Stimulated activated CD4-positive, alpha-beta T cell treated with anti-CD3 and anti-CD28 coated beads, Interleukin-15, amount 100 ng/mL, for 1 hour (primary cell): ENCODE data around the gene SLC20A1.

Source experiments
- DNase-seq, 2 donors: peaks; one replicate each; pipeline ENCODE4 v3.0.0-alpha.2; 2020; ENCODE audit warnings: low read depth in 1 of 2, low spot score in 1 of 2

The SLC20A1 gene

GRCh38 chr2:112623913-112624777 is 21.6 kb upstream of the SLC20A1 start:
- peak; percentile 55 for DNase-seq

DNA sequence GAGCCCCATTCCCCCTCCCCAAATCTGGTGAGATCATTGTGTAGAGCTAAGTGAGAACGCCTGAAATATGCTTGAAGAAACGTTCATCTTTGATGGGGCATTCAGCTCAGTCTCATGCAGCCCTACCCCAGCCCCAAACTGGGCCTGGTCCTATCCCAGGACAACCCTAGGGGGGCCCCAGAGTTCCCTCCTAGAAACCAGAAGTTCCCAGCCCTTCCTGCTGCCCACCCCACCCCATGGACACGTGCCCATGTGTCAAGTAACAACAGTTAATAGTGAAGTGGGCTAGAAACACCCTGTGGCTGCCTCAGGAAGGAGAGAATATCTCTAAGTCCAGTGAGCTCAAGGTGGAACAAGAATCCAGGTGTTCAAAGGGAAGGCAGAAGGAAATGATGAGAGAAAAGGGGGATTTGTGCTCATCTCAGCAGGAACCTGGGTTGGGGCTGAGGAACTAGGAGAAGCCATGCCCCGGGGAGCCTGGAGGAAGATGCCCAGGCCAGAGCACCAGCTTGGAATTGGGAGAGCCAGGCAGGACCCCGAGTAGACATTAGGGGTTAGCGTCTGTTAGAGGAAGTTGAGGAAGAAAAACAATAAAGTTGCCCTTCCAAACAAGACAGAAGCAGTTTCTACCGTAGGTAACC is 20.1 kb upstream of the SLC20A1 start:
- DNase-seq: no peak

GRCh38 chr2:112626604-112627059 is 19.1 kb upstream of the SLC20A1 start:
- peak; percentile 27 to 46 for DNase-seq

GRCh38 chr2:112627060-112628040 is 18.4 kb upstream of the SLC20A1 start:
- DNase-seq: no peak

DNA sequence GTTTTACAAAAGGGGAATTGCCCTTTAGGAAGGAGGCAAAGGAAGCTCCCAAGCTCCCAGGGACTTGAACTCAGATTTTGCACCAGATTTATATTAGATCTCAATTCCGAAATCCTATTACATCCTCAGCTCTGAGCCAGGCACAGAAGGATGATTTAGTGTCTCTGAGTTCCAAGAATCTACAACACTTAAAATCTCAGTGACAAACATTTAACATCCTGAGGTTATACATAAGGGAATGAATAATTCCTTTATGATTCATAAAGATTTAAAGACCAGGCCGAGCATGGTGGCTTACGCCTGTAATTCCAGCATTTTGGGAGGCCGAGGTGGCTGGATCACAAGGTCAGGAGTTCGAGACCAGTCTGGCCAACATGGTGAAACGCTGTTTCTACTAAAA is 16.5 kb upstream of the SLC20A1 start:
- DNase-seq: no peak

GRCh38 chr2:112629823-112630222 is 15.9 kb upstream of the SLC20A1 start:
- DNase-seq: no peak

- DNase-seq: no peak
These were observed 15.5 kb upstream of the SLC20A1 start for GRCh38 chr2:112630268-112630667.

DNA sequence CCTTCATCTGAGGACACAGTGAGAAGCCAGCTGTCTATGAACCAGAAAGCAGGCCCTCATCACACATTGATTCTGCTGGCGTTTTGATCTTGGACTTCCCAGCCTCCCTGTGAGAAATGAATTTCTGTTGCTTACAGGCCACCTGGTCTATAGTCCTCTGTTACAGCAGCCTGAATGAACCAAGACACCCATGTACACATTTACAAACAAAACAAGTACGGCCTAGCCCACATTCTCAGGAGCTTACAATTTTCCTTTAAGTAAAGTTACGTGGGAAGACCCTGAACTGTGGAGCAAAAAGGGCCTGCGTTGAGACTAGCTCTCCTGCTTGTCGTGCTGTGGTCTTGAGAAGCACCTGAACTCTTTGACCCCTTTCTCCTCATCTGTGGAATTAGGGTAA is 12.0 kb upstream of the SLC20A1 start:
- no peak for DNase-seq

DNA sequence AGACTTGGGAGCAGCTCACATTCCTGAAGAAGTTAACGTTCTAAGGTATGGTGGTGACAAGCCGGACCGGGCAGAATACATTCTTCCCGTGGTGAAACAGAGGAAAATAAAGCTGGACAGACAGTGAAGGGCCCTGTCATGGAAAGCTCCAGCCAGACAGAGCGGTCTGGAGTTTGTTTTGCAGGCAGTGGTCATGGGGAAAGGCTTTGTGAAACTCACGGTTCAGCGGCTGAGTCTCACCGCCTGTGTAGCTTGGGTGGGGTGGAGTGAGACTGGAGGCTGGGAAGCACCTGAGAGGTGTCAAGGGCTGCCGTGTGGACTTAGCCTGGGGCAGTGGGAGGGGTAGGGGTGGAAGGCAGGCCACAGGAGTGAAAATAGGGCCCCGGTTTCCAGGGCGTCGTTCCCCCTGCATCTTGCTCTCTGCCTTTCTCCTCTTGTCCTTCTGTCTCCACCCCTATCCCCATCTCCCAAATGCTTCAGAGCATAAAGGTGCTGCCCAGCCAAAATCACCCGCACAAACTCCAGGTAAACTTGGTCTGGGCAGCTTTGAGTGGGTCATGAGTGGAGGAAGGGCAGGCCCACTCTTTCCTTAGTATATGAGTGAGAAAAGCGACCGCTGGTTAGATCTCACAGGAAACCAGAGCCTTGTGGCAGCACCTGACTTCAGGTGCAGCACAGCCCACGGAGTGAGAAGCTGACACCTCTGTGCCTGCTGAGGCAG is 11.4 kb upstream of the SLC20A1 start:
- DNase-seq: no peak

DNA sequence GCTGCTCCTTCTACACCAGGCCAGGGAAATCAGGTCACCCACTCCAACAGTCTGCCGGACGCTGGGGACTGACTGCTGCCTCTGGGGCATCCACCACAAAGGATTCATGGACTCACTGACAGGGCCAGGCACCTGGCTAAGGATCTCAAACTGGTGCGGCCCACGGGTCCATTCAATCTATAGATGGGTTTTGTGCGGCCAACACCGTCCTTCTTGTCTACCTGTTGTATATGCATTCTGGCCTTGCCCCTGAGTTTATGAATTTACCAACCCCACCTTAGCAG is 10.9 kb upstream of the SLC20A1 start:
- no peak for DNase-seq

DNA sequence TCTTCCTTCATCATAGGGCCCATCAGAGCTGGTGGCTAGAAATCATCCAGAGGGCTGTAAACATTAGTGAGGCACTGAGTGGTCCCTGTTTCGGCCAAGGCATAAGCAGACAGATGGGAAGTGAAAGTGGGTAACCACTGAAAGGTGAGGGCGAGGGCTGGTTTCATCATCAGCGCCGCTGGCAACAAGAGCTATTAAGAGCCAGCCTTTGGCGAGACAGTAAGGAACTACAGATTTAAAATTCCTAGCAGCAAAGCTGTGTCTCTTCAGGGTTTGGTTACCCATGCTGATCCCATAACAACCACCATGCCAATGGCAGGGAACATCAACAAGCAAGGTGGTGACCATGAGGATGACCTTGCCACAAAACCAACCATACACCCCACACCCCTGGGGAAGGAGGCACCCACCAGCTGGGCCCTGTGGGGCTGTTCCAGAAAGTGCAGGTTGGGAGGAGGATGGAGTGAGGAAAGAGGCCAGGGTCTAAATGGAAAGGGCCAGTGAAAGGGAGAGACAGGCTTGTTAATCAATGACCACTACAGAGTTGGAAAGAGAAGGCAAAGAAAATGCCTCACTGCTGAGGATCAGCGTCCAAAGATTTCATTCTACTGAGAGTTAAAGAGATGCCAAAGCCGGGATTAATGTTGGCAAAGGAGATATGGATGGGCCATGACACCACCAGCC is 9.0 kb upstream of the SLC20A1 start:
- DNase-seq: no peak

DNA sequence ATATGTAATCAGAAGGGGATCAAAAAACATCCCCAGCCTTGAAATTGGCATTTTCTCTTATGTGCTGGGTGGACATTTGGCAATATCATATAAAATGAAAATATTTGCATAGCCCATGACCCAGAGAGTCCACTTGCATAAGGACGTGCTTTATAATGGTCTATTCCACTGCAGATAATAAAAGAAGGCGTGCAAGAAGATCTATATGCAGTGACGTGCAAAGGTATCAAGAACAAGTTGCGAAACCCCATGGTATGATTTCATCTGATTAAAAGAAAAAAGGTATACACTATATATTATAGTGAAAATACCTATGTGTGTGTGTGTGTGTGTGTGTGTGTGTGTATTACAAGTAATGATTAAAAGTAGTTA is 8.5 kb upstream of the SLC20A1 start:
- DNase-seq: no peak

GRCh38 chr2:112639936-112640335 is 5.8 kb upstream of the SLC20A1 start:
- DNase-seq: no peak

DNA sequence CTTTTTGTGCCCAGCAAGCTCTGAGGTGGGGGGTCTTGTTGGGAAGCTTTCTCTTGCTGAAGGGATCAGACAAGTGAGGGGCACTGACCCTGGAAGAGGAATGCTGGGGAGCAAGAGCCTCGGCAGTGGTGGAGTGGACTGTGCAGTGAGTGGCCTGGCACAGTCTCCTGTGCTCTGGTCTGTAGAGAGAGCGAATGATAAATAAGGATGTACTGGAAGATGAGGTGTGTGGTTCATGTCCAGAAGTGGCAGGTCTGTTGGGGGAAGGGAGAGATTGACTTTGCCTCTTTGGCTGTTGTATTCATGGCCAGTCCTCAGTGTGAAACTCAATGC is 5.3 kb upstream of the SLC20A1 start:
- DNase-seq: no peak

GRCh38 chr2:112640800-112641675 is 4.7 kb upstream of the SLC20A1 start:
- DNase-seq: no peak

DNA sequence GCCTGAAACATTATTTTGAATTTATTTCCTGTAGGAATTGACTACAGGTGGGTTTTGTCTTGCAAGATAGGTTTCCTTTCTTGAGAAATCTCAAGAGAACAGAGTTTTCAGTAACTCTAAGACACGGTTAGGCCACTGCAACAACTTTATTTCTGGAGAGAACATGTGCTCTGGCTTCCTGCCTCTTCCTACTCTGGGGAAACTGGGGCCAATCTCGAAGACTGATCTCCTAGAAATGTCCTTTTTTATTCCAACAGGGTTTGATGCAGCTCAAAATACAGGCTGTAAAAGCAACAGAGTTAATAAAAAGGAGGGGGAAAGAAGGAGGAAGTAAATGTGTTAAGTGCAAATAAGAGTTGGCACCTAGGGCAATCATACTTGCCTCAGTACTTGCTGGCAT is 4.0 kb upstream of the SLC20A1 start:
- no peak for DNase-seq

- DNase-seq: no peak
These were observed 3.2 kb upstream of the SLC20A1 start for GRCh38 chr2:112642561-112642960.

GRCh38 chr2:112642966-112643365 is 2.8 kb upstream of the SLC20A1 start:
- no peak for DNase-seq

DNA sequence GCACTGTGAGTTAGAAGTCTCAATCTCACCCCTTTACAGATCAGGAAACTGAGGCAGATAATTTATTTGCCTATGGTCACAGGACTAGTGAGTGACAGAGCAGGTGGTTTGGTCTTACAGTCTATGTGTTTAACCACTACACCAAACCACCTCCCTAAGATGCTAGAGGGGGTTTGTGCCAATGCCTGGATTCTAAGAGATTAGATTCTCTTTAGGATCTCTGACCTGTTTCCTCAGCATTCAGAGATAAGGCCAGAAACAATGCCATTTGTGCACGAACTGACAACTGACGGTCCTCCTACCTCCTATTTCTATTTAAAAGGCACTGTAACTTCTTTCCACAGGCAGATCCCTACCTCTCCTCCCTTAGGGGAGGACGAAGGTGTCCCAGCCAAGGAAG is 2.3 kb upstream of the SLC20A1 start:
- DNase-seq: no peak
